ENCODE results near the gene MEAF6. TPM values are rescaled to one million over a fixed set of nuclear protein-coding genes. Genes with fewer than 3 reads are reported as not detected.

Gene MEAF6
- total RNA-seq, 1 experiment from 2014 or later = 62.8 TPM

- in situ Hi-C loops (cut with HindIII; ENCODE audit: low sequenced_read_pairs) = no loop called here
- no peak for DNase-seq (ENCODE audit: low spot score)
Measured at GRCh38 chr1:37487619-37487984, 27.0 kb downstream of the MEAF6 start.

GRCh38 chr1:37486680-37487618 is 27.6 kb downstream of the MEAF6 start:
- DNase-seq (ENCODE audit: low spot score) = peak; percentile 67
- in situ Hi-C loops (cut with HindIII; ENCODE audit: low sequenced_read_pairs) = no loop called here

GRCh38 chr1:37485902-37486679 is 28.5 kb downstream of the MEAF6 start:
- in situ Hi-C loops (cut with HindIII; ENCODE audit: low sequenced_read_pairs) = no loop called here
- no peak for DNase-seq (ENCODE audit: low spot score)

- in situ Hi-C loops (cut with HindIII; ENCODE audit: low sequenced_read_pairs) = no loop called here
- no peak for DNase-seq (ENCODE audit: low spot score)
Measured at GRCh38 chr1:37484325-37485051, 30.1 kb downstream of the MEAF6 start.

- no peak for DNase-seq (ENCODE audit: low spot score)
- in situ Hi-C loops (cut with HindIII; ENCODE audit: low sequenced_read_pairs) = no loop called here
Measured at GRCh38 chr1:37483785-37484184, 30.8 kb downstream of the MEAF6 start.

GRCh38 chr1:37482796-37483744 is 31.5 kb downstream of the MEAF6 start:
- in situ Hi-C loops (cut with HindIII; ENCODE audit: low sequenced_read_pairs) = no loop called here
- DNase-seq (ENCODE audit: low spot score) = no peak

- no peak for DNase-seq (ENCODE audit: low spot score)
- in situ Hi-C loops (cut with HindIII; ENCODE audit: low sequenced_read_pairs) = no loop called here
Measured at GRCh38 chr1:37482004-37482785, 32.4 kb downstream of the MEAF6 start.

- DNase-seq (ENCODE audit: low spot score) = no peak
- in situ Hi-C loops (cut with HindIII; ENCODE audit: low sequenced_read_pairs) = no loop called here
Measured at GRCh38 chr1:37481289-37482003, 33.1 kb downstream of the MEAF6 start.

GRCh38 chr1:37480581-37481288 is 33.8 kb downstream of the MEAF6 start:
- in situ Hi-C loops (cut with HindIII; ENCODE audit: low sequenced_read_pairs) = no loop called here
- DNase-seq (ENCODE audit: low spot score) = no peak

GRCh38 chr1:37480125-37480466 is 34.5 kb downstream of the MEAF6 start:
- DNase-seq (ENCODE audit: low spot score) = no peak
- in situ Hi-C loops (cut with HindIII; ENCODE audit: low sequenced_read_pairs) = no loop called here

- DNase-seq (ENCODE audit: low spot score) = peak; percentile 35
- in situ Hi-C loops (cut with HindIII; ENCODE audit: low sequenced_read_pairs) = no loop called here
Measured at GRCh38 chr1:37479255-37480124, 35.1 kb downstream of the MEAF6 start.

GRCh38 chr1:37478890-37479254 is 35.7 kb downstream of the MEAF6 start:
- DNase-seq (ENCODE audit: low spot score) = no peak
- in situ Hi-C loops (cut with HindIII; ENCODE audit: low sequenced_read_pairs) = no loop called here

GRCh38 chr1:37478451-37478881 is 36.1 kb downstream of the MEAF6 start:
- in situ Hi-C loops (cut with HindIII; ENCODE audit: low sequenced_read_pairs) = no loop called here
- DNase-seq (ENCODE audit: low spot score) = no peak

GRCh38 chr1:37477946-37478345 is 36.6 kb downstream of the MEAF6 start:
- in situ Hi-C loops (cut with HindIII; ENCODE audit: low sequenced_read_pairs) = no loop called here
- DNase-seq (ENCODE audit: low spot score) = peak; percentile 46

- peak; percentile 40 for DNase-seq (ENCODE audit: low spot score)
- in situ Hi-C loops (cut with HindIII; ENCODE audit: low sequenced_read_pairs) = no loop called here
Measured at GRCh38 chr1:37477198-37477931, 37.2 kb downstream of the MEAF6 start.

Measured in G401 (cell line).